ENCODE data around the gene MGAT4B. TPM values are rescaled to one million over a fixed set of nuclear protein-coding genes. Genes with fewer than 3 reads are reported as not detected.

The MGAT4B gene
- total RNA-seq (116 and 157 TPM in 2 replicates), polyA plus RNA-seq (172 and 175 TPM in 2 replicates), polyA minus RNA-seq (ENCODE audit: low replicate concordance) (468 and 469 TPM in 2 replicates)
- 144 and 153 TPM in 2 replicates for polyA plus RNA-seq (2012)

- Histone ChIP-seq H3K36me3 (ENCODE audit: control insufficient read depth, insufficient read depth, low read length) (peaks cover 4% of the 10 kb centered on the region), H2AFZ (ENCODE audit: low read length) (peak within 1 kb of the TSS; percentile 46), H3K9me3 (ENCODE audit: control insufficient read depth, insufficient read depth, low read depth, low read length) (no peaks in the 10 kb centered on the region), H3K27ac (ENCODE audit: insufficient read depth, low read length) (peak within 1 kb of the TSS; percentile 71), H3K4me3 (replicated peaks in 1 of 4; ENCODE audit: control extremely low read depth in 1 of 4, insufficient read depth in 1 of 4, low read depth in 3 of 4, low read length in 4 of 4) (peak within 1 kb of the TSS; percentile 46 to 82 (median 75)), H4K20me1 (ENCODE audit: control insufficient read depth, extremely low read depth, insufficient read depth, low read length) (no peaks in the 10 kb centered on the region), H3K9ac (ENCODE audit: insufficient read depth, low read length) (peak within 1 kb of the TSS; percentile 77), H3K27me3 (ENCODE audit: control insufficient read depth, insufficient read depth, low read length) (no peaks in the 10 kb centered on the region), H3K4me1 (ENCODE audit: control insufficient read depth, extremely low read depth, insufficient read depth, low read length) (peaks cover 14% of the 10 kb centered on the region), H3K4me2 (ENCODE audit: extremely low read depth, insufficient read depth, low read length) (peak within 1 kb of the TSS; percentile 89), H3K79me2 (ENCODE audit: control insufficient read depth, insufficient read depth, low read length) (peaks cover 45% of the 10 kb centered on the region)
- TF ChIP-seq CTCF (conservative IDR thresholded peaks at IDR 0.05 in 1 of 2, IDR thresholded peaks at IDR 0.05 in 1 of 2; ENCODE audit: low read depth in 1 of 2, low read length in 2 of 2) (no peak), EZH2 (IDR thresholded peaks at IDR 0.05; ENCODE audit: low read length, missing control alignments) (no peak)
- peak; percentile 70 to 77 for DNase-seq (ENCODE audit: low read depth in 2 of 2)
These were observed at the start of gene MGAT4B for GRCh38 chr5:179806250-179807048. Gene MGAT4B (minus strand): TSS chr5:179806866. CDS start chr5:179806583, 283 bp downstream.

- no peak overlapping the region for H2AFZ ChIP-seq (ENCODE audit: low read length)
- no peak overlapping the region for H3K4me2 ChIP-seq (ENCODE audit: extremely low read depth, insufficient read depth, low read length)
- DNase-seq (ENCODE audit: low read depth in 2 of 2), result no peak
- no peaks in the 10 kb centered on the region for H4K20me1 ChIP-seq (ENCODE audit: control insufficient read depth, extremely low read depth, insufficient read depth, low read length)
- no peak overlapping the region for H3K27ac ChIP-seq (ENCODE audit: insufficient read depth, low read length)
- H3K9me3 ChIP-seq (ENCODE audit: control insufficient read depth, insufficient read depth, low read depth, low read length), result no peaks in the 10 kb centered on the region
- H3K4me1 ChIP-seq (ENCODE audit: control insufficient read depth, extremely low read depth, insufficient read depth, low read length), result no peaks in the 10 kb centered on the region
- H3K36me3 ChIP-seq (ENCODE audit: control insufficient read depth, insufficient read depth, low read length), result peaks cover 10% of the 10 kb centered on the region
- H3K9ac ChIP-seq (ENCODE audit: insufficient read depth, low read length), result no peak overlapping the region
- H3K4me3 ChIP-seq (replicated peaks in 1 of 4; ENCODE audit: control extremely low read depth in 1 of 4, insufficient read depth in 1 of 4, low read depth in 3 of 4, low read length in 4 of 4), result no peak overlapping the region
- H3K27me3 ChIP-seq (ENCODE audit: control insufficient read depth, insufficient read depth, low read length), result no peaks in the 10 kb centered on the region
- no peaks in the 10 kb centered on the region for H3K79me2 ChIP-seq (ENCODE audit: control insufficient read depth, insufficient read depth, low read length)
- TF ChIP-seq CTCF (conservative IDR thresholded peaks at IDR 0.05 in 1 of 2, IDR thresholded peaks at IDR 0.05 in 1 of 2; ENCODE audit: low read depth in 1 of 2, low read length in 2 of 2) (no peak), EZH2 (IDR thresholded peaks at IDR 0.05; ENCODE audit: low read length, missing control alignments) (no peak)
These were observed 47.7 kb upstream of the MGAT4B start for GRCh38 chr5:179854356-179854755.

GRCh38 chr5:179852993-179853547 is 46.4 kb upstream of the MGAT4B start:
- Histone ChIP-seq H2AFZ (ENCODE audit: low read length) (no peak overlapping the region), H3K4me1 (ENCODE audit: control insufficient read depth, extremely low read depth, insufficient read depth, low read length) (no peaks in the 10 kb centered on the region), H3K27ac (ENCODE audit: insufficient read depth, low read length) (no peak overlapping the region), H3K4me2 (ENCODE audit: extremely low read depth, insufficient read depth, low read length) (no peak overlapping the region), H3K9me3 (ENCODE audit: control insufficient read depth, insufficient read depth, low read depth, low read length) (no peaks in the 10 kb centered on the region), H3K9ac (ENCODE audit: insufficient read depth, low read length) (no peak overlapping the region), H3K79me2 (ENCODE audit: control insufficient read depth, insufficient read depth, low read length) (no peaks in the 10 kb centered on the region), H4K20me1 (ENCODE audit: control insufficient read depth, extremely low read depth, insufficient read depth, low read length) (no peaks in the 10 kb centered on the region), H3K4me3 (replicated peaks in 1 of 4; ENCODE audit: control extremely low read depth in 1 of 4, insufficient read depth in 1 of 4, low read depth in 3 of 4, low read length in 4 of 4) (no peak overlapping the region), H3K36me3 (ENCODE audit: control insufficient read depth, insufficient read depth, low read length) (peaks cover 10% of the 10 kb centered on the region), H3K27me3 (ENCODE audit: control insufficient read depth, insufficient read depth, low read length) (no peaks in the 10 kb centered on the region)
- DNase-seq (ENCODE audit: low read depth in 2 of 2), result no peak
- TF ChIP-seq EZH2 (IDR thresholded peaks at IDR 0.05; ENCODE audit: low read length, missing control alignments) (no peak), CTCF (conservative IDR thresholded peaks at IDR 0.05 in 1 of 2, IDR thresholded peaks at IDR 0.05 in 1 of 2; ENCODE audit: low read depth in 1 of 2, low read length in 2 of 2) (no peak)

Measured in fibroblast of lung (primary cell).